ENCODE results near the gene CHMP4A.

- TF ChIP-seq EP300 (IDR thresholded peaks at IDR 0.05) (no peak), CTCF (IDR thresholded peaks at IDR 0.05) (no peak), POLR2A (IDR thresholded peaks at IDR 0.05; ENCODE audit: low read depth) (no peak), POLR2AphosphoS5 (IDR thresholded peaks at IDR 0.05) (no peak)
Observed at GRCh38 chr14:24207104-24207551, 6.2 kb downstream of the CHMP4A start.
